ENCODE measurements around the gene NDUFA11. TPM values are rescaled to one million over a fixed set of nuclear protein-coding genes. Genes with fewer than 3 reads are reported as not detected.

NDUFA11 gene
- total RNA-seq, 2 donors from 2014 or later = 158 to 174 TPM

- no peak for DNase-seq
- Mint-ChIP-seq H3K4me3 (no peak overlapping the region), H3K27ac (no peak overlapping the region), H3K4me1 (ENCODE audit: low read depth) (peaks cover 17% of the 10 kb centered on the region), H3K9me3 (no peaks in the 10 kb centered on the region), H3K36me3 (ENCODE audit: insufficient read depth in 2 of 2) (peaks cover 0 to 12% of the 10 kb centered on the region in 2 donors), H3K27me3 (ENCODE audit: low read depth) (no peaks in the 10 kb centered on the region)
- no peak for ATAC-seq (replicated peaks in 1 of 2)
Observed at GRCh38 chr19:5896365-5897076, 7.1 kb downstream of the NDUFA11 start.

- peaks cover 10% of the 10 kb centered on the region for H3K4me1 Mint-ChIP-seq (ENCODE audit: low read depth)
- peak overlapping the region; percentile 2 for H3K27ac Mint-ChIP-seq
- no peaks in the 10 kb centered on the region for H3K27me3 Mint-ChIP-seq (ENCODE audit: low read depth)
- H3K36me3 Mint-ChIP-seq (ENCODE audit: insufficient read depth in 2 of 2) = peaks cover 0 to 9% of the 10 kb centered on the region in 2 donors
- H3K4me3 Mint-ChIP-seq = no peak overlapping the region
- DNase-seq (no peak), ATAC-seq (replicated peaks in 1 of 2) (no peak)
- H3K9me3 Mint-ChIP-seq = no peaks in the 10 kb centered on the region
Observed at GRCh38 chr19:5895890-5896289, 7.7 kb downstream of the NDUFA11 start.

- Mint-ChIP-seq H3K4me1 (ENCODE audit: low read depth) (peaks cover 7% of the 10 kb centered on the region), H3K9me3 (no peaks in the 10 kb centered on the region), H3K27me3 (ENCODE audit: low read depth) (peaks cover 1% of the 10 kb centered on the region), H3K27ac (no peak overlapping the region), H3K36me3 (ENCODE audit: insufficient read depth in 2 of 2) (peaks cover 0 to 9% of the 10 kb centered on the region in 2 donors), H3K4me3 (no peak overlapping the region)
- DNase-seq (no peak), ATAC-seq (replicated peaks in 1 of 2) (no peak)
Observed at GRCh38 chr19:5895409-5895808, 8.2 kb downstream of the NDUFA11 start.

GRCh38 chr19:5894704-5895349 is 8.8 kb downstream of the NDUFA11 start:
- peaks cover under 1% of the 10 kb centered on the region for H3K4me1 Mint-ChIP-seq (ENCODE audit: low read depth)
- H3K9me3 Mint-ChIP-seq = no peaks in the 10 kb centered on the region
- no peak overlapping the region for H3K27ac Mint-ChIP-seq
- no peak overlapping the region for H3K4me3 Mint-ChIP-seq
- H3K36me3 Mint-ChIP-seq (ENCODE audit: insufficient read depth in 2 of 2) = peaks cover 0 to 3% of the 10 kb centered on the region in 2 donors
- no peak for ATAC-seq (replicated peaks in 1 of 2)
- DNase-seq = no peak
- H3K27me3 Mint-ChIP-seq (ENCODE audit: low read depth) = peaks cover 7% of the 10 kb centered on the region

GRCh38 chr19:5893907-5894703 is 9.5 kb downstream of the NDUFA11 start:
- Mint-ChIP-seq H3K27me3 (ENCODE audit: low read depth) (peaks cover 13% of the 10 kb centered on the region), H3K27ac (no peak overlapping the region)

GRCh38 chr19:5893296-5893903 is 10.2 kb downstream of the NDUFA11 start:
- H3K4me3 Mint-ChIP-seq = no peak overlapping the region
- DNase-seq (no peak), ATAC-seq (replicated peaks in 1 of 2) (no peak)
- H3K36me3 Mint-ChIP-seq (ENCODE audit: insufficient read depth in 2 of 2) = peaks cover 0 to 3% of the 10 kb centered on the region in 2 donors
- no peaks in the 10 kb centered on the region for H3K4me1 Mint-ChIP-seq (ENCODE audit: low read depth)
- peaks cover 15% of the 10 kb centered on the region for H3K27me3 Mint-ChIP-seq (ENCODE audit: low read depth)
- peak overlapping the region; percentile 38 for H3K27ac Mint-ChIP-seq
- H3K9me3 Mint-ChIP-seq = no peaks in the 10 kb centered on the region

More at GRCh38 chr19:5893907-5894703, 9.5 kb downstream of the NDUFA11 start:
- ATAC-seq (replicated peaks in 1 of 2) (no peak), DNase-seq (no peak)
- H3K36me3 Mint-ChIP-seq (ENCODE audit: insufficient read depth in 2 of 2) = peaks cover 0 to 3% of the 10 kb centered on the region in 2 donors
- no peak overlapping the region for H3K4me3 Mint-ChIP-seq
- no peaks in the 10 kb centered on the region for H3K9me3 Mint-ChIP-seq
- no peaks in the 10 kb centered on the region for H3K4me1 Mint-ChIP-seq (ENCODE audit: low read depth)

- peak overlapping the region; percentile 38 for H3K27ac Mint-ChIP-seq
- no peak for ATAC-seq (replicated peaks in 1 of 2)
- H3K4me3 Mint-ChIP-seq = no peak overlapping the region
- no peak for DNase-seq
- H3K4me1 Mint-ChIP-seq (ENCODE audit: low read depth) = no peaks in the 10 kb centered on the region
- H3K27me3 Mint-ChIP-seq (ENCODE audit: low read depth) = peaks cover 19% of the 10 kb centered on the region
- H3K9me3 Mint-ChIP-seq = no peaks in the 10 kb centered on the region
- H3K36me3 Mint-ChIP-seq (ENCODE audit: insufficient read depth in 2 of 2) = peaks cover 0 to 3% of the 10 kb centered on the region in 2 donors
Observed at GRCh38 chr19:5892772-5893275, 10.8 kb downstream of the NDUFA11 start.

GRCh38 chr19:5891938-5892771 is 11.4 kb downstream of the NDUFA11 start:
- no peaks in the 10 kb centered on the region for H3K4me1 Mint-ChIP-seq (ENCODE audit: low read depth)
- no peak overlapping the region for H3K4me3 Mint-ChIP-seq
- H3K27me3 Mint-ChIP-seq (ENCODE audit: low read depth) = peaks cover 19% of the 10 kb centered on the region
- H3K27ac Mint-ChIP-seq = no peak overlapping the region
- DNase-seq = peak; percentile 30 to 42
- H3K36me3 Mint-ChIP-seq (ENCODE audit: insufficient read depth in 2 of 2) = peaks cover 0 to 3% of the 10 kb centered on the region in 2 donors
- ATAC-seq (replicated peaks in 1 of 2) = peak; percentile 62 to 65
- H3K9me3 Mint-ChIP-seq = no peaks in the 10 kb centered on the region

- H3K36me3 Mint-ChIP-seq (ENCODE audit: insufficient read depth in 2 of 2) = peaks cover 0 to 3% of the 10 kb centered on the region in 2 donors
Observed at GRCh38 chr19:5891572-5891937, 12.0 kb downstream of the NDUFA11 start.

GRCh38 chr19:5890099-5890498 is 13.5 kb downstream of the NDUFA11 start:
- Mint-ChIP-seq H3K27me3 (ENCODE audit: low read depth) (peaks cover 24% of the 10 kb centered on the region), H3K4me1 (ENCODE audit: low read depth) (no peaks in the 10 kb centered on the region)
- ATAC-seq (replicated peaks in 1 of 2) = no peak

More at GRCh38 chr19:5891572-5891937, 12.0 kb downstream of the NDUFA11 start:
- ATAC-seq (replicated peaks in 1 of 2) (no peak), DNase-seq (no peak)
- Mint-ChIP-seq H3K27ac (no peak overlapping the region), H3K27me3 (ENCODE audit: low read depth) (peaks cover 19% of the 10 kb centered on the region), H3K4me1 (ENCODE audit: low read depth) (no peaks in the 10 kb centered on the region), H3K9me3 (no peaks in the 10 kb centered on the region), H3K4me3 (no peak overlapping the region)

GRCh38 chr19:5889288-5889971 is 14.2 kb downstream of the NDUFA11 start:
- no peaks in the 10 kb centered on the region for H3K4me1 Mint-ChIP-seq (ENCODE audit: low read depth)
- no peak for ATAC-seq (replicated peaks in 1 of 2)
- no peaks in the 10 kb centered on the region for H3K9me3 Mint-ChIP-seq
- peaks cover 24% of the 10 kb centered on the region for H3K27me3 Mint-ChIP-seq (ENCODE audit: low read depth)
- H3K36me3 Mint-ChIP-seq (ENCODE audit: insufficient read depth in 2 of 2) = peaks cover 0 to 1% of the 10 kb centered on the region in 2 donors
- no peak overlapping the region for H3K27ac Mint-ChIP-seq
- H3K4me3 Mint-ChIP-seq = no peak overlapping the region
- no peak for DNase-seq

More at GRCh38 chr19:5890099-5890498, 13.5 kb downstream of the NDUFA11 start:
- DNase-seq = no peak
- no peak overlapping the region for H3K4me3 Mint-ChIP-seq
- H3K27ac Mint-ChIP-seq = no peak overlapping the region
- H3K9me3 Mint-ChIP-seq = no peaks in the 10 kb centered on the region
- peaks cover 0 to 1% of the 10 kb centered on the region in 2 donors for H3K36me3 Mint-ChIP-seq (ENCODE audit: insufficient read depth in 2 of 2)
